NCI-H446 (cell line): ENCODE data around the gene FAM222A.

ENCODE experiments used
- DNase-seq, 2 experiments: peaks; one replicate each; lab custom pipeline; 2025; lab: John Stamatoyannopoulos, UW

The FAM222A gene

GRCh38 chr12:109710747-109711595, 2.7 kb upstream of the FAM222A start:
- no peak for DNase-seq

DNA sequence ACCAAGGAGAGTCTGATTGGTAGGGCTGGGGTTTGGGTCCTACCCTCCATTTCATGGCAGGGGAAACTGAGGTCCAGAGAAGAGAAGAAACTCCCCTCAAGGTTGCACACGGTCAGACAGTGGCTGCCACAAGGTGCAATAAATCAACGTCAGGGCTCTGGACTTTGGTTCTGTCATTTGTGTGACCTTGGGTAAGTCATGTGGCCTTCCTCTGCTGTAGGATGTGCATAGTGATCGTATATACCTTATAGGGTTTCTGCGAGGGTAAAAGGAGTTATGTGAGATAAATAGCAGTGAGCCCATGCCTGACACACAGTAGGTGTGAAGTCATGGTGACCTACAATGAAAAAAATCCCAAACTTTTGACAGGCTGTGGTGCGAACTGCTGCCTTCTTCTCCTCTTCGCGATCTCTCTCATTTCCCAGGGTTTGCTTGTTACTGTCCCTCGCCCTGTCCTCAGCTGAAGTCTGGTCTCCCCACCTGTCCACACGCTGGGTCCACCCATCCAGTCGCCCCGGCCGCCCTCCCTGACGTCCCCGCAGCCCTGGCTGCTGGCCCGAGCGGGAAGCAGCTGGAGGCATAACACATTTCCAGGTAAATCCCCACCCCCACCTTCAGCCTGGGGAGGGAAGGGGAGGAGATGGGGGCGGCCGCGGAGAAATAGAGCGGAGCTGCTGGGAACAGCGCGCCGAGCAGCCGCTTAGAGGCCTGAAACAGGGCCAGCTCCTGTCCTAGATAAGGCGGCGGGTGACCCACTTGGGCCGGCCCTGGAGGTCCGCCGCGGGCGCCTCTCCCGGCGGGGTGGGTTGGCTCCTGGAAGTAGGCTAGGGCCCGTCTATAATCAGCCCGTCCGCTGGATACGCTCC, 1.8 kb upstream of the FAM222A start:
- DNase-seq: no peak

- no peak for DNase-seq
These were observed 702 bp downstream of the FAM222A start for GRCh38 chr12:109714141-109714912.

GRCh38 chr12:109714913-109715244, 1.3 kb downstream of the FAM222A start:
- no peak for DNase-seq

DNA sequence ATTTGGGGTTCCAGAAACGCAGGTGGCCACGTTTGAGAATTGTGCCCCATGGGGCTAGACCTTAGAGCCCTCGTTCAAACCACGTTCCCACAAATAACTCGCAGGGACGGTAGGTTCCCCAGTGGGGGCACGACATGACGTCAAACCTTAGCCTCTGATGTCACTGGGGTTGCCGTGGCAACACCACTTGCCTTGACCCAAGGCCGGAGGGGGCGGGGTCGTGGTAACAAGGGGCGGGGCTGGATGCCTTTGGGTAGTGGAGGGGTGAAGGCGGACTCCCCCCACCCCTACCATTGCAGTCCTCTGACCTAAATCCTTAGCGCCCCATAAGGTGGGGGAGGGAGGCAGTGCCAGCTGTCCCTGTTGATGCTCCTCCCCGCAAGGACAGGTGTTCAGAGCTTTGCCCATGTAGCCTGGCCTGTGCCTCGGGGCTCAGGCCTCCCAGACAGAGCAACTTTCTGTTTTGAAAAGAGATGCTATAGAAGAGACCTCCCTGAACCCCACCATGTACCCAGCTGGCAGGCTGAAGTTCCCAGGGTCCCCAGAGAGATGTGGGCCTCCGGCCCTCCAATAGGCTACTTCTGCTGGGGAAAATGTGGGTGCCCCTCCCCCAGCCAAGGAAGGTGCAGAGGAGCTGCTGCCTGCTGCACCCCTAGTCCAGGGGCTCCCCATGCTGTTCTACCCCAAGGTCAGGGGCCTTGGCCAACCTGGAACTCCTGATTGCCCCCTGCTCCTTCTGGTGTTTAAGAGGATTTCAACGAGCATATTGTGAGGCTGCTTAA, 1.9 kb downstream of the FAM222A start:
- DNase-seq: no peak

- no peak for DNase-seq
These were observed 2.5 kb downstream of the FAM222A start for GRCh38 chr12:109716092-109716479.

GRCh38 chr12:109716512-109717389, 3.1 kb downstream of the FAM222A start:
- peak; percentile 81 to 93 for DNase-seq

- no peak for DNase-seq
These were observed 4.0 kb downstream of the FAM222A start for GRCh38 chr12:109717390-109718357.

GRCh38 chr12:109718390-109718789, 4.8 kb downstream of the FAM222A start:
- no peak for DNase-seq

GRCh38 chr12:109719123-109720022, 5.7 kb downstream of the FAM222A start:
- no peak for DNase-seq

GRCh38 chr12:109720152-109720856, 6.7 kb downstream of the FAM222A start:
- peak; percentile 42 to 82 for DNase-seq

GRCh38 chr12:109720857-109721189, 7.2 kb downstream of the FAM222A start:
- no peak for DNase-seq

DNA sequence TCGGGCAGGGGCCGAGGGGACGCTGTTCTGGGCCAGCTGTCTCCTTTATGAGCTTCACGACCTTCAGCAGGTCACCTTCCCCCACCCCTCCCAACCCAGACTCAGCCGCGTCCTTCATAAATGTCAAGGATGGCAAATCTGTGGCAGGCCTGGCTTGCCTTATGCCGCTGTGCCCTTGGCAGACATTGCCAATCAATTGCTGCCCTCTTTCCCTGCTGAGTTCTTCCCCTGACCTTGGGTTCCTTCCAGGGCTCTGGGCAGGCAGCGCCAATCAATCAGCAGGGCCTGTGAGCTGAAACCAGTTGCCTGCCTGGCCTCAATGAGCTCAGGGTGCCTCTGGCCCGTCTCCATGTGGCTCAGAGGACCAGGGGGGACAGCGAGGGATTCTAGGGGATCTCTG, 7.7 kb downstream of the FAM222A start:
- DNase-seq: peak in 1 of 2 experiments; percentile 64

DNA sequence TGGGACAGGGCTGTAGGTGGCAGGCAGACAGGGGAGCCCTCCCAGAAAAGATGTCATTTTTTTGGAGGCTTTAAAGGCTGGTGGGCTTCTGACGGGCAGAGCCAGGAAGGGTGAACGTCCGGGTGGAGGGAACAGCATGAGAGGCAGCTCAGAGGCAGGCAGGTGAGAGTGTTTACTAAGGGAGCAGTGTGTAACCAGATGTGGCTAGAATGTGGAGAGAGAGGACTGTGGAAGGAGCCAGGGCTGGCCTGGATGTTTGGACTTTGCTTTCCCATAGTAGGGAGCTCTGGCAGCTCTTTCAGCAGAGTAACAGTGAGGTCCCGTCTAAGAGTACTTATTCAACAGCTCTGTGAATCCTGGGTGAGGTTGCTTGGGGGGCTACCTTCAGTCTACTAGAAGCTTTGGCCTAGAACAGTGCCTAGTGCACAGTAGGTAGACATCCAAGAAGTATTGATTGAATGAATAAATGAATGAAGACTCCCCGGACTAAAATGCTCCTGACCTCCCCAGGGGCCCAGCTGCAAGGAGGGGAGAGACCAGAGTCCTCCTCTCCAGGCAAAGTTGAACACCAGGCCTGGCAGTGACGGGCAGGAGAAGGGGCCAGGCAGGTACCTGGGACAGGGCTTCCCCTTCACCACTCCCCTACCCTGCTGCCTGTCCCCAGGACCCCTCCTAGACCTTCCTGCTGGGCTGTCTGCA, 8.5 kb downstream of the FAM222A start:
- no peak for DNase-seq

DNA sequence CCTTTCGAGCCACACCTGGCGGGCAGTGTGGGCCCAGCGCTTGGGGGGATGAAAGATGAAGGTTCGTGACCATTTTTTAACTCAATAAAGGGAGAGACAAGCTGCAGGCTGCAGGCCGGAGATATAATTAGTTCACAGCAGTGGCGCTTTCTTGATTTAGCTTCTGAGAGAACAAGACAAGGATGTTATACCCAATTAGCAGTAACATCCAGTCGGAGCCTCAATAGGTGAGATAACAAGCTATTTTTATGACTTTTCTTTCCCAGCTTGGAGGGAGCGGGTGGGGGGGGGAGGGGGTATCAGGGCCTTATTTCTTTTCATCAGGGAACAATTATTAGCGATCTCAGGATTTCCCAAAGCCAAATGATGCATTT, 9.1 kb downstream of the FAM222A start:
- DNase-seq: no peak

GRCh38 chr12:109723311-109723881, 9.8 kb downstream of the FAM222A start:
- peak; percentile 78 to 94 for DNase-seq
